Activated CD4-positive, alpha-beta memory T cell treated with anti-CD3 and anti-CD28 coated beads, Interleukin-2, amount 10 ng/mL, durations not matched to agents 7 days and 5 days (primary cell): ENCODE results near the gene NIT1. TPM values are rescaled to one million over a fixed set of nuclear protein-coding genes. Genes with fewer than 3 reads are reported as not detected.

ENCODE experiments used
- CTCF ChIA-PET: fragments of 350-600 bp; sonication (Branson Sonifier 250); formaldehyde crosslinking; loops from one replicate; lab custom pipeline; 2021; ENCODE audit warnings: antibody characterized with exemption, inconsistent platforms; lab: Charles Lee
- POLR2A ChIA-PET: fragments of 350-600 bp; sonication (Branson Sonifier 250); formaldehyde crosslinking; loops from one replicate; lab custom pipeline; 2021; ENCODE audit warnings: antibody characterized with exemption; lab: Charles Lee
- DNase-seq: peaks from one replicate; pipeline ENCODE4 v3.0.0-alpha.2; 2020
- H3K27ac Mint-ChIP-seq: one replicate; pipeline ENCODE4 v1.8.0; 2021; ENCODE audit warnings: mild to moderate bottlenecking, mixed read lengths
- H3K27me3 Mint-ChIP-seq: one replicate; pipeline ENCODE4 v1.8.0; 2021; ENCODE audit warnings: mixed read lengths
- H3K36me3 Mint-ChIP-seq: one replicate; pipeline ENCODE4 v1.8.0; 2021; ENCODE audit warnings: low read depth, mixed read lengths
- H3K4me1 Mint-ChIP-seq: one replicate; pipeline ENCODE4 v1.8.0; 2021; ENCODE audit warnings: mixed read lengths
- H3K4me3 Mint-ChIP-seq: one replicate; pipeline ENCODE4 v1.8.0; 2021; ENCODE audit warnings: mild to moderate bottlenecking, mixed read lengths
- H3K9me3 Mint-ChIP-seq: one replicate; pipeline ENCODE4 v1.8.0; 2021; ENCODE audit warnings: mixed read lengths
- total RNA-seq, 2 experiments: library from RNA; stranded (reverse); gene quantifications; one replicate each; pipeline ENCODE4 v1.2.3, GENCODE V29; 2021

Gene NIT1
- total RNA-seq, 2 experiments from 2014 or later: 50.8 to 51.5 TPM

DNA sequence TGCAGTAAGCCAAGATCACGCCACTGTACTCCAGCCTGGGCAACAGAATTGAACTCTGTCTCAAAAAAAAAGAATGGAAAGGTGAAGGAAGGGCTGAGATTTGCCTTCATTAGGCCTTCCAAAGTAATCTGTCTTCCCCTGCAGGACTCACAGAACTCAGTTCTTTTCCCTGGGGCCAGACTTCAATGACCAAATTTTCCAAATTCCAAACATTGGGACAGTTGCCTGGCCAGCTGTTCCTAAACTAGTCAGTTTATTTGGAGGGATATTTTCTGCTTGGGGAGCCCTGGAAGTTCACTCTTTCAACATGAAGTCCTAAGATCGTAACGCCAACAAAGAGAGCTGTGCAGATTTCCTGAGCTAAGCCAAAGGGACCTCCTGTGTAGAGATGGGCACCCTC, 20.0 kb downstream of the NIT1 start:
- H3K9me3 Mint-ChIP-seq: no peaks in the 10 kb centered on the region
- ChIA-PET POLR2A (interaction anchor here (0.6 to 2.3 kb wide), 5 partner anchors 9 to 301 kb away, joined by 3 to 9 read pairs (median 4); partner anchors contain the start of genes NIT1, PFDN2 and UFC1), CTCF (interaction anchor here (0.6 to 1.6 kb wide), 12 partner anchors 9 to 463 kb away, joined by 3 to 7 read pairs (median 3); partner anchors contain the start of genes UFC1 and USF1)
- peaks cover 9% of the 10 kb centered on the region for H3K4me1 Mint-ChIP-seq
- no peak for DNase-seq
- peaks cover 8% of the 10 kb centered on the region for H3K36me3 Mint-ChIP-seq
- no peak overlapping the region for H3K4me3 Mint-ChIP-seq
- H3K27me3 Mint-ChIP-seq: no peaks in the 10 kb centered on the region
- no peak overlapping the region for H3K27ac Mint-ChIP-seq

DNA sequence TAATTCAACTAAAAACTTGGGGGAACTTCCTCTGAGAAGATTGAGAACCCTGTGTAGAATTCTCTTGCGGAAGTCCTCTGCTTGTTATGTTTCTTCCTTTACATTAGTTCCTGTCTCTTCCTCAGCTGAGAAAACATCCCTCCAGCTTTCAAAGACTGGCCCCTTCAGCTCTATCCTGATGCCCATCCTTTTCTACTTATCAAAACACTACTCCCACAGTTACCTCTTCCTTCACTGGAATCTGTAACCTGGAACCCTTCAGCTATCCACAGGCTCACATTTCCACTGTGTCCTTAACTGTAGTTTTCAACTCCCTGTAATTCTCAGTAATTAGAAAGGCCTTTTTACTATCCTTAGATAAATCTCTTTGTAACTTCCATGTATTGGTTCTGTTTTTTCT, 20.5 kb downstream of the NIT1 start:
- H3K9me3 Mint-ChIP-seq: no peaks in the 10 kb centered on the region

DNA sequence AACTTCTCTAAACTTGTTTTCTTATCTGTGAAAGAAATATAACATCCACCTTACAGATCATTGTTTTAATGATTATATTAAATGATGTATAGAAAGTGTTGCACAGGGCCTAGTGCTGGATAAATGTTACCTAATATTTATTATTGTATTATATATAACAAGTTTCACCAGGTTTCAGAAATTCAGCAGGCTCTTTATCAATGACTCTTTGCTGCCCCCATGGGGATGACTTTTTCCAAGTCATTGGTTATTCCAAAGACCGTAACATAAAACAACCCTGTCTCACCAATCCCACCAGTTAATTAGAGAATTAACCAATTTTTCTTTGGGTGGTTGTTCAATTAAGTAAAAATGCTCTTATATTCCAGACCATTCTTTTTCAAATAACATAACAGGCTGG, 21.9 kb downstream of the NIT1 start:
- DNase-seq: peak; percentile 44
- Mint-ChIP-seq H3K27me3 (no peaks in the 10 kb centered on the region), H3K4me1 (peaks cover 9% of the 10 kb centered on the region), H3K4me3 (no peak overlapping the region), H3K9me3 (no peaks in the 10 kb centered on the region), H3K27ac (no peak overlapping the region), H3K36me3 (peaks cover 8% of the 10 kb centered on the region)
- CTCF ChIA-PET: interaction anchor here (0.9 to 2.1 kb wide), 3 partner anchors 8 to 142 kb away, joined by 3 to 6 read pairs (median 6); no protein-coding TSS in a partner anchor
- POLR2A ChIA-PET: interaction anchor here (1.3 to 2.3 kb wide), 2 partner anchors 14 to 23 kb away, joined by 3 to 9 read pairs; partner anchors contain the start of gene UFC1

More for the DNA sequence above, 20.5 kb downstream of the NIT1 start:
- Mint-ChIP-seq H3K4me3 (no peak overlapping the region), H3K36me3 (peaks cover 8% of the 10 kb centered on the region), H3K27ac (peak overlapping the region; percentile 21), H3K4me1 (peaks cover 9% of the 10 kb centered on the region), H3K27me3 (no peaks in the 10 kb centered on the region)
- CTCF ChIA-PET: interaction anchor here (0.6 to 1.6 kb wide), 13 partner anchors 9 to 463 kb away, joined by 3 to 7 read pairs (median 3); partner anchors contain the start of genes UFC1 and USF1
- no peak for DNase-seq
- POLR2A ChIA-PET: interaction anchor here (0.6 to 2.3 kb wide), 4 partner anchors 9 to 41 kb away, joined by 3 to 9 read pairs (median 4); partner anchors contain the start of genes NIT1, PFDN2 and UFC1

DNA sequence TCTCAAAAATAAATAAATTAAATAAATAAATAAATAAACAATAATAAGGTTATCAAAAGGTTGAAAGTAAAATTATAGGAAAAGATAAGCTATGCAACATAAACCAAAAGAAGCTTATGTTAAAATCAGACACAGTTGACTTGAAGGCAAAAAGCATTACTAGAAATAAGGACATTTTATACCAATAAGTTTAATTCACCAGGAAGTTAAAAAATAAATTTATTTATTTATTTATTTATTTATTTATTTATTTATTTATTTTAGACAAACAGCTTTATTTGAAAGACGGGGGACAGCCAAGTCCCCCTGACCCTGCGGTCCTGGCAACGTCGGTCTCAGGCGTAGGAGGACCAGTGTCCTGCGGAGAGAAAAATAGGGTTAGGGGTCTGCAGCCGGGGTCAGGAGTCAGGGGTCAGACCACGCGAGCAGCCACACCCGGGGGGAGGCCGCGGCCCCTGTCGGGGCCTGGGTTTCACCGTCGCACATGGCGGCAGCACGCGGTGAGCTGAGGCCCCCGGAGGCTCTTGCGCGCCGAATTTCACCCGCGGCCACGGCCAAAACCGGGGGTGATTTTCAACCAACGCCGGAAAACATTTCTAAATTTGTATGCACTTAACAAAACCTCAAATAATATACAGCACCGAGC, 23.0 kb downstream of the NIT1 start:
- Mint-ChIP-seq H3K27ac (no peak overlapping the region), H3K9me3 (no peaks in the 10 kb centered on the region), H3K4me3 (no peak overlapping the region), H3K36me3 (peaks cover 2% of the 10 kb centered on the region), H3K4me1 (peaks cover 4% of the 10 kb centered on the region), H3K27me3 (no peaks in the 10 kb centered on the region)
- ChIA-PET CTCF (interaction anchor here (0.6 to 2.2 kb wide), 12 partner anchors 9 to 151 kb away, joined by 3 to 10 read pairs (median 4); partner anchors contain the start of genes ARHGAP30 and PPOX), POLR2A (interaction anchor here (1.1 to 3.1 kb wide), 4 partner anchors 8 to 95 kb away, joined by 3 to 11 read pairs (median 4); partner anchors contain the start of genes DEDD, PFDN2, UFC1 and USF1)
- DNase-seq: no peak

DNA sequence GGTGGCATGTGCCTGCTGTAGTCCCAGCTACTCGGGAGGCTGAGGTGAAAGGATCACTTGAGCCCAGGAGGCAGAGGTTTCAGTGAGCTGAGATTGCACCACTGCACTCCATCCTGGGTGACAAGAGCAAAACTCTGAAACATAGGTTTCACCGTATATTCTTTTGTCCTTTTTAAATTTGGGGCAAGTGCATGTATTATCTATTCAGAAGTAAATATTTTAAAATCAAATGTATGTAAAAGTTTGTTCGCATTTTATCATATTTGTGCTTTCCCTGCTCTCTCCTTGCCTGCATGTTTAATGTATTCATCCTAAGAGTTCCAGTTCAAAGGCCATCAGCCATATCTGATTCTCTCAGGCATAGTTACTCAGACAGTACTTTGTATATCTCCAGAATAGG, 27.9 kb downstream of the NIT1 start:
- Mint-ChIP-seq H3K4me1 (no peaks in the 10 kb centered on the region), H3K27ac (no peak overlapping the region), H3K36me3 (no peaks in the 10 kb centered on the region), H3K9me3 (no peaks in the 10 kb centered on the region), H3K27me3 (no peaks in the 10 kb centered on the region), H3K4me3 (no peak overlapping the region)
- CTCF ChIA-PET: interaction anchor here (1.1 kb wide), 1 partner anchor 10 kb away, joined by 3 read pairs; no protein-coding TSS in a partner anchor
- POLR2A ChIA-PET: no interaction called here
- no peak for DNase-seq

DNA sequence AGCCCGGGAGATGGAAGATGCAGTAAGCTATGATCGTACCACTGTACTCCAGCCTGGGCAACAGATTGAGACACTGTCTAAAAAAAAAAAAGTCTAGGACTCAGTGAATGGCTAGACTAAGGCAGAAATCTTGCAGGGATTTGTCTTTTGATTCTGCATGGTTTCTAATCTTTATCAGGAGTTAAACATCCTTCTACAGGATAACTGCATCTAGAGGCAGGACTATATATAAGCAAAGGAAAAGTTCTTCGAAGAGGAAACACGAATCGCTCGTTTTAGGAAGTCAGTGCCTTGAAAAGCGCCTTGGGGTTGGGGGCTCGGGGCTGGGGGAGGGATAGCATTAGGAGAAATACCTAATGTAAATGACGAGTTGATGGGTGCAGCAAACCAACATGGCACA, 35.3 kb downstream of the NIT1 start:
- ChIA-PET CTCF (interaction anchor here (0.7 to 3.9 kb wide), 12 partner anchors 10 to 161 kb away, joined by 3 to 36 read pairs (median 3); partner anchors contain the start of genes ARHGAP30, DEDD, F11R and PPOX), POLR2A (interaction anchor here (0.9 to 4.1 kb wide), 17 partner anchors 12 to 316 kb away, joined by 3 to 63 read pairs (median 9); partner anchors contain the start of genes ARHGAP30, B4GALT3, DEDD and NDUFS2)
- Mint-ChIP-seq H3K27ac (peak overlapping the region; percentile 98), H3K9me3 (no peaks in the 10 kb centered on the region), H3K4me1 (peaks cover 23% of the 10 kb centered on the region), H3K27me3 (no peaks in the 10 kb centered on the region), H3K36me3 (peaks cover 27% of the 10 kb centered on the region), H3K4me3 (peak overlapping the region; percentile 92)
- no peak for DNase-seq

DNA sequence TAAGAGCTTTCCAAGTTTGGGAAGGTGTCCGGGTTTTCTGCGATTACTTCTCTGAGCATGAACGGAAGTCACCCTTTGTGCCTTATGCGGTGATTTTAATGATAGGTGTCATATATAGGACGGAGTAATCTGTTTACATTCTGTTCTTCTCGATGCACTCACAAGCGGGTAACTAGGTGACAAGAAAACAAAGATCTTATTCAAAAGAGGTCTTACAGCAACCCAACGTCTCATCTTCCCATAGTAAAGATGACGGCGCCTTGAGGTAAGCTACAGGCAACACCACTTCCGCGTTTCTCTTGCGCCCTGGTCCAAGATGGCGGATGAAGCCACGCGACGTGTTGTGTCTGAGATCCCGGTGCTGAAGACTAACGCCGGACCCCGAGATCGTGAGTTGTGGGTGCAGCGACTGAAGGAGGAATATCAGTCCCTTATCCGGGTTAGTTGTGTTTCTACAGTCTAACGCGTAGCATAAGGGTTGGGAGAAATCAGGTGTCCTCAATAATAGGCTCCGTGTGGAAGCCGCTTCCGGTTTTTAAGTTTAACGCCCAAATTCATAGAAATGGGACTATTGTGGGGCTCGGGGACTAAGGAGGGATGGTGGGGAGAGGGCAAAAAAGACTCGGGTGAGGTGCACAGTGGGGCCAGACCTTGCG, 35.9 kb downstream of the NIT1 start, which contains the start of gene UFC1:
Gene UFC1, plus strand, starts transcription at position 297 of the 656 bp plus-strand sequence. Its CDS starts 20 bp downstream, at position 317.
- H3K9me3 Mint-ChIP-seq: no peaks in the 10 kb centered on the region
- H3K27ac Mint-ChIP-seq: peak within 1 kb of the TSS; percentile 98
- DNase-seq: peak; percentile 85
- peaks cover 30% of the 10 kb centered on the region for H3K4me1 Mint-ChIP-seq
- peak within 1 kb of the TSS; percentile 92 for H3K4me3 Mint-ChIP-seq
- peaks cover 33% of the 10 kb centered on the region for H3K36me3 Mint-ChIP-seq
- ChIA-PET CTCF (interaction anchor here (0.6 to 3.9 kb wide), 13 partner anchors 11 to 152 kb away, joined by 3 to 36 read pairs (median 3); partner anchors contain the start of genes ARHGAP30, DEDD, F11R and PPOX), POLR2A (interaction anchor here (0.6 to 4.1 kb wide), 18 partner anchors 13 to 317 kb away, joined by 3 to 63 read pairs (median 8); partner anchors contain the start of genes ARHGAP30, B4GALT3, DEDD and NDUFS2)
- no peaks in the 10 kb centered on the region for H3K27me3 Mint-ChIP-seq

DNA sequence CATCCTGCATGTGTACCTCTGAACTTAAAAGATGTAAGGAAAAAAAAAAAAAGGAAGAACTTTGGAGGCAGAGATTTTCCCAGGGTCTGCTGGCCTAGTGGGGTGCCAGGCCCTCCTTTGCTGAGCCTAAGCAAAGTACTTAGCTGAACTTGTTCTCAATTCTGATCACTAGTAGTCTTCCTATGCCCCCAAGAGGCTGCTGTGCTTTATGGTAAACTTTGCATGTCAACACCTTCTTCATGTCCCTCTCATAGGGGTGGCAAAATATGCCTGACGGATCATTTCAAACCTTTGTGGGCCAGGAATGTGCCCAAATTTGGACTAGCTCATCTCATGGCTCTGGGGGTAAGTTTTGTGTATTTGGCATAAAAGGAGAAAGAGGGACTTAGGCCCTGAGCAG, 40.0 kb downstream of the NIT1 start:
- Mint-ChIP-seq H3K9me3 (no peaks in the 10 kb centered on the region), H3K27me3 (no peaks in the 10 kb centered on the region), H3K27ac (peak overlapping the region; percentile 12), H3K4me1 (peaks cover 63% of the 10 kb centered on the region), H3K36me3 (peaks cover 52% of the 10 kb centered on the region), H3K4me3 (no peak overlapping the region)
- no peak for DNase-seq
- CTCF ChIA-PET: interaction anchor here (0.8 to 2.1 kb wide), 9 partner anchors 8 to 224 kb away, joined by 3 to 15 read pairs (median 3); partner anchors contain the start of genes DEDD, NIT1, PFDN2 and PPOX
- POLR2A ChIA-PET: interaction anchor here (1.0 to 2.0 kb wide), 3 partner anchors 9 to 44 kb away, joined by 4 to 16 read pairs (median 9); partner anchors contain the start of genes B4GALT3, NDUFS2 and PPOX

DNA sequence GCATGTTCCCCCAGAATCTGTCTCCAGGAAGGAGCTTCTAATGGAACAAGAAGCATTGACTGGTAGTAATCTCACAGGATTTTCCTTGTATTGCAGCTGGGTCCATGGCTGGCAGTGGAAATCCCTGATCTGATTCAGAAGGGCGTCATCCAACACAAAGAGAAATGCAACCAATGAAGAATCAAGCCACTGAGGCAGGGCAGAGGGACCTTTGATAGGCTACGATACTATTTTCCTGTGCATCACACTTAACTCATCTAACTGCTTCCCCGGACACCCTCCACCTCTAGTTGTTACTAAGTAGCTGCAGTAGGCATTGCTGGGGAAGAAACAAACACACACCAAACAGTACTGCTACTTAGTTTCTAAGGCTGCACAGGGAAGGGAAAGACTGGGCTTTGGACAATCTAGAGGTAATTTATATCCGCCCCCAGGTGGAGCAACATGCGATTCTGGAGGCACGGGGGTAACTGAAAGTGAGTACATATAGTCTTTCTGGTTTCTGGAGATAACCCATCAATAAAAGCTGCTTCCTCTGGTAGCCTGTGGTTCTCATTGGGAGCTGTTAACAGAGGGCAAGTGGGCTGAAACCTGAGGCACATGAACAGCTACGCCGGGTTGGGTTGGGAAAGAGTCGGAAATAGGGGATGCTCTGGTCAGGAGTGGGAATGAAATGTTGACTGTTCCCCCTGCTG, 40.6 kb downstream of the NIT1 start:
- DNase-seq: no peak
- Mint-ChIP-seq H3K9me3 (no peaks in the 10 kb centered on the region), H3K4me1 (peaks cover 68% of the 10 kb centered on the region), H3K27ac (peak overlapping the region; percentile 87), H3K27me3 (no peaks in the 10 kb centered on the region), H3K36me3 (peaks cover 58% of the 10 kb centered on the region), H3K4me3 (peak overlapping the region; percentile 92)
- CTCF ChIA-PET: interaction anchor here (0.8 to 1.8 kb wide), 8 partner anchors 9 to 224 kb away, joined by 3 to 5 read pairs (median 3); partner anchors contain the start of genes DEDD, NIT1, PFDN2 and TOMM40L
- POLR2A ChIA-PET: interaction anchor here (1.1 to 2.0 kb wide), 4 partner anchors 8 to 44 kb away, joined by 3 to 16 read pairs (median 6); partner anchors contain the start of genes B4GALT3, NDUFS2 and PPOX

DNA sequence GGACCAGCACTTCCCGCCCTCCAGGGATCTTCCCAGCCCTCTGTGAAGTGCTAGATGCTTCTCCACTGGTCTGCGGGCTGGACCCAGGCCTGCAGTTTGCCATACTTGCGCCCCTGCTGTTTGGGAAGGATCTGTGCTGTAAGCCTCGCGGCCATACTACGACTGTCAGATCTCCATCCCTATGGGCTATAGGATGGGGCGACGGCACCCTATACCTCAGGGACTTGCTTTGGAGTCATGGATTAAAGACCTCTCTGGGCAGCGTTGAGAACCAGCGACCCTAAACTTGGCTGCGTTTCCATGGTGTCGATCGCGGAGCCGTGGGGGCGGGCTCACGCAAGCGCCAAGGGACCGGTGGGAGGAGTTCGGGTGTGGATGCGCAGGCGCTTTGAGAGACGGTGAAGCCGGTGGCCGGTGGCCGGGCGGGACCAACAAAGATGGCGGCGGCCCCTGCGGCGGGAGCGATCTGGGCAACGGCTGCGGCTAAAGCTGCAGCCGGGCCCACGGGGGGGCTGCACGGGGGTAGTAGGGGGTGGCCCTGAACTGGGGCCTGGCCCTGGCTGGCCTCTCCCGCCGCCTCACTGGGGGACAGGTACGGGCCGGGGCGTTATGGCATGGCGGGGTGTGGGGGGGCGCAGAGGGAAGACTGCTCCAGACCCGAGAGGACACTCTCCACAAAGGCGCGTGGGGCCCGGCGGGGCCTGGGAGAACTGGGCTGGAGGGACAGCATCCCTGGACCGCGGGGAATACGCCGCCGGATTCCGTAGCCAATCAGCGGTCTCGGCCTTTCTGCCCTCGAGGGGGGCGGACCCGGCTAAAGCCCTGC, 41.4 kb downstream of the NIT1 start, which contains the start of gene USP21:
Gene USP21, plus strand, starts transcription at position 414 of the 826 bp plus-strand sequence. CDS start 1,141 bp downstream, outside the sequence.
- CTCF ChIA-PET: interaction anchor here (1.0 to 1.8 kb wide), 3 partner anchors 8 to 42 kb away, joined by 3 to 5 read pairs (median 3); partner anchors contain the start of genes NIT1 and PFDN2
- peak within 1 kb of the TSS; percentile 92 for H3K4me3 Mint-ChIP-seq
- no peaks in the 10 kb centered on the region for H3K9me3 Mint-ChIP-seq
- H3K27ac Mint-ChIP-seq: peak within 1 kb of the TSS; percentile 87
- peaks cover 64% of the 10 kb centered on the region for H3K36me3 Mint-ChIP-seq
- no peaks in the 10 kb centered on the region for H3K27me3 Mint-ChIP-seq
- DNase-seq: peak; percentile 93
- peaks cover 69% of the 10 kb centered on the region for H3K4me1 Mint-ChIP-seq
- POLR2A ChIA-PET: interaction anchor here (1.1 to 2.0 kb wide), 3 partner anchors 18 to 43 kb away, joined by 3 to 9 read pairs (median 4); partner anchors contain the start of genes B4GALT3 and NDUFS2

DNA sequence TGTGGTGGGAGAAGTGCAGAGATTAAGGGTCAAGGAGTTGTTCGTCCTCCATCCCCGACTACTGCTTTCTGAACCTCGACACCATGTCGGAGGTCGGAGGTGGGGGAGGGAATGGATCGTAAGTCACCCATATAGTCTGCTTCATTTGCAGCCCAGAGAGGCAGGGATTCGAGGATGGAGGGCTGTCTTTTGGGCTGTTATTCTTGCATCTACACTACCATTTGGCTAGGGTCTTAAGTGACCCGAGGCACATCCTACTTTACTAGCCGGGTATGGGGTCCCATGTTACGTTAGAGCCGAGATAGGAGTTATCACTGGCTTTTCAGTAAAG, 42.0 kb downstream of the NIT1 start:
- no peaks in the 10 kb centered on the region for H3K9me3 Mint-ChIP-seq
- peak overlapping the region; percentile 66 for H3K27ac Mint-ChIP-seq
- H3K4me3 Mint-ChIP-seq: peak overlapping the region; percentile 92
- peaks cover 69% of the 10 kb centered on the region for H3K4me1 Mint-ChIP-seq
- H3K27me3 Mint-ChIP-seq: no peaks in the 10 kb centered on the region
- CTCF ChIA-PET: no interaction called here
- H3K36me3 Mint-ChIP-seq: peaks cover 65% of the 10 kb centered on the region
- POLR2A ChIA-PET: interaction anchor here (1.3 kb wide), 1 partner anchor 22 kb away, joined by 4 read pairs; no protein-coding TSS in a partner anchor
- DNase-seq: no peak
